ENCODE results near the gene TBPL1. TPM values are rescaled to one million over a fixed set of nuclear protein-coding genes. Genes with fewer than 3 reads are reported as not detected.

TBPL1 gene
- total and polyA plus RNA-seq, 9 of the 15 experiments (the other 6 are each of a cell fraction or from before 2014, with no cell fraction given): 78.1 to 152 (median 107) TPM

GRCh38 chr6:133959667-133960368 is 6.8 kb downstream of the TBPL1 start (continued):
- TF ChIP-seq ZNF277 (CRISPR knock-in tag; IDR thresholded peaks at IDR 0.05; ENCODE audit: borderline replicate concordance) (no peak), DMBX1 (CRISPR knock-in tag; IDR thresholded peaks at IDR 0.05; ENCODE audit: borderline replicate concordance) (no peak), GTF2A2 (tag; IDR thresholded peaks at IDR 0.05) (no peak), CHD4 (IDR thresholded peaks at IDR 0.05; ENCODE audit: insufficient read depth, insufficient replicate concordance, low read depth, low read length, poor library complexity, severe bottlenecking) (no peak), CREB1 (IDR thresholded peaks at IDR 0.05) (no peak), CREB1 (CRISPR knock-in tag; IDR thresholded peaks at IDR 0.05) (no peak), ZNF318 (IDR thresholded peaks at IDR 0.05; ENCODE audit: borderline replicate concordance in 1 of 2, low read depth in 1 of 2) (no peak), MAZ (CRISPR knock-in tag; conservative IDR thresholded peaks at IDR 0.05 in 1 of 2, IDR thresholded peaks at IDR 0.05 in 1 of 2) (0 out of 4 replicates have a peak, but pooled peaks of 1 of the 2 experiments have one; percentile 23), SUPT5H (IDR thresholded peaks at IDR 0.05) (no peak), ZNF75A (CRISPR knock-in tag; IDR thresholded peaks at IDR 0.05) (no peak), KHSRP (IDR thresholded peaks at IDR 0.05) (no peak), ELF1 (tag; IDR thresholded peaks at IDR 0.05) (no peak), NFYB (IDR thresholded peaks at IDR 0.05; ENCODE audit: extremely low read depth, insufficient read length) (no peak)
- TF ChIP-seq, protein P1, sequence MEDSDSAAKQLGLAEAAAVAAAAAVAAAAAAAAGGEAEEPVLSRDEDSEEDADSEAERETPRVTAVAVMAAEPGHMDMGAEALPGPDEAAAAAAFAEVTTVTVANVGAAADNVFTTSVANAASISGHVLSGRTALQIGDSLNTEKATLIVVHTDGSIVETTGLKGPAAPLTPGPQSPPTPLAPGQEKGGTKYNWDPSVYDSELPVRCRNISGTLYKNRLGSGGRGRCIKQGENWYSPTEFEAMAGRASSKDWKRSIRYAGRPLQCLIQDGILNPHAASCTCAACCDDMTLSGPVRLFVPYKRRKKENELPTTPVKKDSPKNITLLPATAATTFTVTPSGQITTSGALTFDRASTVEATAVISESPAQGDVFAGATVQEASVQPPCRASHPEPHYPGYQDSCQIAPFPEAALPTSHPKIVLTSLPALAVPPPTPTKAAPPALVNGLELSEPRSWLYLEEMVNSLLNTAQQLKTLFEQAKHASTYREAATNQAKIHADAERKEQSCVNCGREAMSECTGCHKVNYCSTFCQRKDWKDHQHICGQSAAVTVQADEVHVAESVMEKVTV (CRISPR knock-in tag; IDR thresholded peaks at IDR 0.05): no peak
- TF ChIP-seq, protein P2, sequence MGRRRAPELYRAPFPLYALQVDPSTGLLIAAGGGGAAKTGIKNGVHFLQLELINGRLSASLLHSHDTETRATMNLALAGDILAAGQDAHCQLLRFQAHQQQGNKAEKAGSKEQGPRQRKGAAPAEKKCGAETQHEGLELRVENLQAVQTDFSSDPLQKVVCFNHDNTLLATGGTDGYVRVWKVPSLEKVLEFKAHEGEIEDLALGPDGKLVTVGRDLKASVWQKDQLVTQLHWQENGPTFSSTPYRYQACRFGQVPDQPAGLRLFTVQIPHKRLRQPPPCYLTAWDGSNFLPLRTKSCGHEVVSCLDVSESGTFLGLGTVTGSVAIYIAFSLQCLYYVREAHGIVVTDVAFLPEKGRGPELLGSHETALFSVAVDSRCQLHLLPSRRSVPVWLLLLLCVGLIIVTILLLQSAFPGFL (CRISPR knock-in tag; IDR thresholded peaks at IDR 0.05): no peak

All from K562 (cell line).